Putamen (tissue), 1 donor: ENCODE measurements around the gene CCDC170.
A peak's percentile ranks its signal among the peaks of the same experiment; 100 is the strongest.
"Not testable (repeated sequence)": the region's sequence is repeated elsewhere in the genome, so short reads cannot be mapped to it uniquely, and the experiment has no call there.

Experiments
- DNase-seq: peaks from one replicate; pipeline ENCODE4 v3.0.0-alpha.2; 2016; ENCODE audit warnings: low spot score

The CCDC170 gene

GRCh38 chr6:151493804-151494234 lies at the start of gene CCDC170:
CCDC170 (plus strand) TSS chr6:151494017; CDS start chr6:151494129, 112 bp downstream.
- DNase-seq, result no peak

- DNase-seq, result no peak
Observed at GRCh38 chr6:151445482-151445881, 48.3 kb upstream of the CCDC170 start.

GRCh38 chr6:151447237-151447636 lies 46.6 kb upstream of the CCDC170 start:
- no peak for DNase-seq

- no peak for DNase-seq
Observed at GRCh38 chr6:151448623-151449022, 45.2 kb upstream of the CCDC170 start.

GRCh38 chr6:151450928-151451327 lies 42.9 kb upstream of the CCDC170 start:
- DNase-seq, result not testable (repeated sequence)

- DNase-seq, result no peak
Observed at GRCh38 chr6:151451417-151451949, 42.3 kb upstream of the CCDC170 start.

- peak; percentile 100 for DNase-seq
Observed at GRCh38 chr6:151451950-151452749, 41.7 kb upstream of the CCDC170 start, which contains the start of gene RMND1. RMND1 (minus strand) TSS chr6:151452126; CDS start chr6:151445811, 6,315 bp downstream.

- no peak for DNase-seq
Observed at GRCh38 chr6:151452750-151453427, 40.9 kb upstream of the CCDC170 start.

- DNase-seq, result not testable (repeated sequence)
Observed at GRCh38 chr6:151455751-151456398, 37.9 kb upstream of the CCDC170 start.

GRCh38 chr6:151461673-151462072 lies 32.1 kb upstream of the CCDC170 start:
- DNase-seq, result no peak

- no peak for DNase-seq
Observed at GRCh38 chr6:151464702-151465101, 29.1 kb upstream of the CCDC170 start.

GRCh38 chr6:151475653-151476523 lies 17.9 kb upstream of the CCDC170 start:
- no peak for DNase-seq

GRCh38 chr6:151477726-151478125 lies 16.1 kb upstream of the CCDC170 start:
- no peak for DNase-seq

- no peak for DNase-seq
Observed at GRCh38 chr6:151478670-151479069, 15.1 kb upstream of the CCDC170 start.

- no peak for DNase-seq
Observed at GRCh38 chr6:151481786-151482185, 12.0 kb upstream of the CCDC170 start.

- no peak for DNase-seq
Observed at GRCh38 chr6:151482290-151482689, 11.5 kb upstream of the CCDC170 start.

GRCh38 chr6:151483994-151484393 lies 9.8 kb upstream of the CCDC170 start:
- no peak for DNase-seq

GRCh38 chr6:151488226-151488625 lies 5.6 kb upstream of the CCDC170 start:
- DNase-seq, result no peak

- DNase-seq, result no peak
Observed at GRCh38 chr6:151490996-151491395, 2.8 kb upstream of the CCDC170 start.

GRCh38 chr6:151493161-151493803 lies 535 bp upstream of the CCDC170 start:
- DNase-seq, result no peak
